ENCODE data around the gene RABAC1. TPM values are rescaled to one million over a fixed set of nuclear protein-coding genes. Genes with fewer than 3 reads are reported as not detected.

Gene RABAC1
- total RNA-seq, 6 experiments from 2014 or later: 53.6 to 124 (median 75.8) TPM

- WGBS (ENCODE audit: insufficient coverage, low coverage, low lambda C conversion rate, missing lambda C conversion rate): 16% methylated on average over 10 of the region's 16 CpGs
- Histone ChIP-seq H3K9me3 (no peaks in the 10 kb centered on the region), H3K27me3 (peaks cover 4 to 49% of the 10 kb centered on the region in 2 donors), H3K4me3 (no peak overlapping the region), H3K27ac (no peak overlapping the region), H3K4me1 (peaks cover 0 to 7% (median 0%) of the 10 kb centered on the region in 4 donors), H3K36me3 (no peaks in the 10 kb centered on the region)
- DNase-seq: no peak
- intact Hi-C loops (cut with DNase I): no loop called here
- ATAC-seq: no peak
- TF ChIP-seq CTCF (IDR thresholded peaks at IDR 0.05) (no peak), POLR2A (IDR thresholded peaks at IDR 0.05) (no peak)
Observed at GRCh38 chr19:41926763-41927496, 32.2 kb downstream of the RABAC1 start.

GRCh38 chr19:41926028-41926762 lies 32.9 kb downstream of the RABAC1 start:
- ATAC-seq (no peak), DNase-seq (no peak)
- peaks cover 2 to 49% of the 10 kb centered on the region in 2 donors for H3K27me3 ChIP-seq
- peaks cover 0 to 7% (median 0%) of the 10 kb centered on the region in 4 donors for H3K4me1 ChIP-seq
- no peaks in the 10 kb centered on the region for H3K36me3 ChIP-seq
- H3K9me3 ChIP-seq: no peaks in the 10 kb centered on the region
- no peak overlapping the region for H3K27ac ChIP-seq
- 17% methylated on average over 22 of the region's 27 CpGs for WGBS (ENCODE audit: insufficient coverage, low coverage, low lambda C conversion rate, missing lambda C conversion rate)
- intact Hi-C loops (cut with DNase I): no loop called here
- TF ChIP-seq CTCF (IDR thresholded peaks at IDR 0.05) (no peak), POLR2A (IDR thresholded peaks at IDR 0.05) (no peak)
- H3K4me3 ChIP-seq: no peak overlapping the region

- peaks cover 0 to 42% of the 10 kb centered on the region in 2 donors for H3K27me3 ChIP-seq
- H3K27ac ChIP-seq: no peak overlapping the region
- TF ChIP-seq CTCF (IDR thresholded peaks at IDR 0.05) (no peak), POLR2A (IDR thresholded peaks at IDR 0.05) (no peak)
- no peak overlapping the region for H3K4me3 ChIP-seq
- H3K36me3 ChIP-seq: no peaks in the 10 kb centered on the region
- 45% methylated on average over 6 of the region's 7 CpGs for WGBS (ENCODE audit: insufficient coverage, low coverage, low lambda C conversion rate, missing lambda C conversion rate)
- ATAC-seq (no peak), DNase-seq (no peak)
- no peaks in the 10 kb centered on the region for H3K9me3 ChIP-seq
- peaks cover 0 to 7% (median 0%) of the 10 kb centered on the region in 4 donors for H3K4me1 ChIP-seq
- intact Hi-C loops (cut with DNase I): no loop called here
Observed at GRCh38 chr19:41925208-41926003, 33.7 kb downstream of the RABAC1 start.
